GM19239 (cell line): ENCODE data around the gene HOXC6.
"Not testable (repeated sequence)": the region's sequence is repeated elsewhere in the genome, so short reads cannot be mapped to it uniquely, and the experiment has no call there.

Experiments used
- DNase-seq: peaks from one replicate; pipeline ENCODE4 v3.0.0; 2011; ENCODE audit warnings: low spot score; ENCODE audit not compliant: insufficient read length
- FAIRE-seq: peaks from 2 replicates; lab custom pipeline; 2011; peaks lifted over from hg19 to GRCh38; lab: Jason Lieb, UNC

Gene HOXC6

GRCh38 chr12:54077843-54078242 is 49.6 kb downstream of the HOXC6 start:
- FAIRE-seq, DNase-seq: not testable (repeated sequence)

DNA sequence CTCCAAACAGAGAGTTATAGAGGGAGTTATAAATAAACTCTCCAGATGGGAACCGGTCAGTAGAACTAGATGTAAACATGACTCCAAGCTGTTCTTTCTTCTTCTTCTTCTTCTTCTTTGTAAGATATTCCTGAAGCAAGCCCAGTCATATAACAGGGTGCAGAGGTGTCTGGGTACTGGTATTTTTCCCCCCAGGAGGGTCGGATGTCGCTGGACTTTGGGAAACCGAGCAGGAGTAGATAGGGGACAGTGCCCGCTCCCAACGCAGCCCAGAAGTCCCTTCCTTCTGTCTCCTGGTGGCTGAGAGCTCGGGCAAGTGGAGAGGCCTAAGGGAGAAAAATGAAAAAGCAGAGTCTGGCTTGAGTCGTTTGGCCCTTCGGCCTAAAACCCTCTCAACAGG is 50.9 kb downstream of the HOXC6 start:
- not testable (repeated sequence) for DNase-seq, FAIRE-seq
